ENCODE measurements around the gene PCBP1.
"Not testable (repeated sequence)": the region's sequence is repeated elsewhere in the genome, so short reads cannot be mapped to it uniquely, and the experiment has no call there.

PCBP1 gene

GRCh38 chr2:70089983-70090525, 2.8 kb downstream of the PCBP1 start:
- 68 to 74% methylated on average over 4 to 6 of the region's 6 CpGs for WGBS, 2 experiments (ENCODE audit: insufficient coverage in 2 of 2)
- Histone ChIP-seq H3K36me3 (ENCODE audit: control insufficient read depth, insufficient read depth, low read length) (peaks cover 16% of the 10 kb centered on the region), H3K27ac (ENCODE audit: low read depth, low read length, severe bottlenecking) (peak overlapping the region; percentile 100), H3K4me1 (ENCODE audit: control insufficient read depth, insufficient read depth, low read length, poor library complexity, severe bottlenecking) (peaks cover 12% of the 10 kb centered on the region), H3K4me3 (ENCODE audit: extremely low read depth, insufficient read depth, low read length, poor library complexity, severe bottlenecking) (peak overlapping the region; percentile 96), H3K9me3 (ENCODE audit: control insufficient read depth, low read length) (no peaks in the 10 kb centered on the region)

GRCh38 chr2:70090706-70091334, 3.5 kb downstream of the PCBP1 start:
- Histone ChIP-seq H3K36me3 (ENCODE audit: control insufficient read depth, insufficient read depth, low read length) (peaks cover 16% of the 10 kb centered on the region), H3K4me1 (ENCODE audit: control insufficient read depth, insufficient read depth, low read length, poor library complexity, severe bottlenecking) (peaks cover 5% of the 10 kb centered on the region), H3K9me3 (ENCODE audit: control insufficient read depth, low read length) (no peaks in the 10 kb centered on the region), H3K27ac (ENCODE audit: low read depth, low read length, severe bottlenecking) (no peak overlapping the region), H3K4me3 (ENCODE audit: extremely low read depth, insufficient read depth, low read length, poor library complexity, severe bottlenecking) (no peak overlapping the region)
- WGBS, 2 experiments (ENCODE audit: insufficient coverage in 2 of 2), result 96 to 100% methylated on average over 2 to 3 of the region's 4 CpGs

- Histone ChIP-seq H3K27ac (ENCODE audit: low read depth, low read length, severe bottlenecking) (no peak overlapping the region), H3K4me1 (ENCODE audit: control insufficient read depth, insufficient read depth, low read length, poor library complexity, severe bottlenecking) (peaks cover 3% of the 10 kb centered on the region), H3K4me3 (ENCODE audit: extremely low read depth, insufficient read depth, low read length, poor library complexity, severe bottlenecking) (no peak overlapping the region), H3K9me3 (ENCODE audit: control insufficient read depth, low read length) (no peaks in the 10 kb centered on the region), H3K36me3 (ENCODE audit: control insufficient read depth, insufficient read depth, low read length) (peaks cover 16% of the 10 kb centered on the region)
- 94 to 100% methylated on average over 1 to 2 of the region's 2 CpGs for WGBS, 2 experiments (ENCODE audit: insufficient coverage in 2 of 2)
These were observed 4.1 kb downstream of the PCBP1 start for GRCh38 chr2:70091364-70091763.

GRCh38 chr2:70091816-70092215, 4.5 kb downstream of the PCBP1 start:
- 95 to 98% methylated on average over 4 to 5 of the region's 7 CpGs for WGBS, 2 experiments (ENCODE audit: insufficient coverage in 2 of 2)
- H3K27ac ChIP-seq (ENCODE audit: low read depth, low read length, severe bottlenecking), result no peak overlapping the region
- peaks cover 16% of the 10 kb centered on the region for H3K36me3 ChIP-seq (ENCODE audit: control insufficient read depth, insufficient read depth, low read length)
- H3K4me3 ChIP-seq (ENCODE audit: extremely low read depth, insufficient read depth, low read length, poor library complexity, severe bottlenecking), result no peak overlapping the region
- H3K9me3 ChIP-seq (ENCODE audit: control insufficient read depth, low read length), result no peaks in the 10 kb centered on the region
- peaks cover 3% of the 10 kb centered on the region for H3K4me1 ChIP-seq (ENCODE audit: control insufficient read depth, insufficient read depth, low read length, poor library complexity, severe bottlenecking)

- not testable (repeated sequence) for H3K4me1 ChIP-seq (ENCODE audit: control insufficient read depth, insufficient read depth, low read length, poor library complexity, severe bottlenecking); H3K4me3 ChIP-seq (ENCODE audit: extremely low read depth, insufficient read depth, low read length, poor library complexity, severe bottlenecking); H3K27ac ChIP-seq (ENCODE audit: low read depth, low read length, severe bottlenecking); H3K9me3 ChIP-seq (ENCODE audit: control insufficient read depth, low read length)
- peaks cover 15% of the 10 kb centered on the region for H3K36me3 ChIP-seq (ENCODE audit: control insufficient read depth, insufficient read depth, low read length)
- WGBS, 2 experiments (ENCODE audit: insufficient coverage in 2 of 2), result 88 to 92% methylated on average over 6 of the region's 12 CpGs
These were observed 5.4 kb downstream of the PCBP1 start for GRCh38 chr2:70092576-70093243.

- Histone ChIP-seq H3K36me3 (ENCODE audit: control insufficient read depth, insufficient read depth, low read length) (peaks cover 4% of the 10 kb centered on the region), H3K4me3 (ENCODE audit: extremely low read depth, insufficient read depth, low read length, poor library complexity, severe bottlenecking) (no peak overlapping the region), H3K4me1 (ENCODE audit: control insufficient read depth, insufficient read depth, low read length, poor library complexity, severe bottlenecking) (peaks cover 3% of the 10 kb centered on the region), H3K9me3 (ENCODE audit: control insufficient read depth, low read length) (no peaks in the 10 kb centered on the region), H3K27ac (ENCODE audit: low read depth, low read length, severe bottlenecking) (no peak overlapping the region)
- WGBS, 2 experiments (ENCODE audit: insufficient coverage in 2 of 2), result 86 to 100% methylated on average over 4 to 5 of the region's 5 CpGs
These were observed 7.1 kb downstream of the PCBP1 start for GRCh38 chr2:70094171-70094977.

- H3K4me3 ChIP-seq (ENCODE audit: extremely low read depth, insufficient read depth, low read length, poor library complexity, severe bottlenecking), result no peak overlapping the region
- WGBS, 2 experiments (ENCODE audit: insufficient coverage in 2 of 2), result 90 to 94% methylated on average over 2 of the region's 5 CpGs
- H3K27ac ChIP-seq (ENCODE audit: low read depth, low read length, severe bottlenecking), result peak overlapping the region; percentile 41
- no peaks in the 10 kb centered on the region for H3K4me1 ChIP-seq (ENCODE audit: control insufficient read depth, insufficient read depth, low read length, poor library complexity, severe bottlenecking)
- no peaks in the 10 kb centered on the region for H3K36me3 ChIP-seq (ENCODE audit: control insufficient read depth, insufficient read depth, low read length)
- H3K9me3 ChIP-seq (ENCODE audit: control insufficient read depth, low read length), result no peaks in the 10 kb centered on the region
These were observed 7.9 kb downstream of the PCBP1 start for GRCh38 chr2:70094978-70095719.

- H3K27ac ChIP-seq (ENCODE audit: low read depth, low read length, severe bottlenecking), result no peak overlapping the region
- H3K9me3 ChIP-seq (ENCODE audit: control insufficient read depth, low read length), result no peaks in the 10 kb centered on the region
- H3K36me3 ChIP-seq (ENCODE audit: control insufficient read depth, insufficient read depth, low read length), result no peaks in the 10 kb centered on the region
- WGBS, 2 experiments (ENCODE audit: insufficient coverage in 2 of 2), result 95% methylated on average over 9 to 10 of the region's 16 CpGs
- H3K4me3 ChIP-seq (ENCODE audit: extremely low read depth, insufficient read depth, low read length, poor library complexity, severe bottlenecking), result no peak overlapping the region
- no peaks in the 10 kb centered on the region for H3K4me1 ChIP-seq (ENCODE audit: control insufficient read depth, insufficient read depth, low read length, poor library complexity, severe bottlenecking)
These were observed 8.7 kb downstream of the PCBP1 start for GRCh38 chr2:70095720-70096670.

- H3K9me3 ChIP-seq (ENCODE audit: control insufficient read depth, low read length), result no peaks in the 10 kb centered on the region
- H3K4me1 ChIP-seq (ENCODE audit: control insufficient read depth, insufficient read depth, low read length, poor library complexity, severe bottlenecking), result no peaks in the 10 kb centered on the region
- H3K36me3 ChIP-seq (ENCODE audit: control insufficient read depth, insufficient read depth, low read length), result no peaks in the 10 kb centered on the region
- WGBS, 2 experiments (ENCODE audit: insufficient coverage in 2 of 2), result 80% methylated on average over 1 of the region's 4 CpGs; no CpG with 5 or more reads in 1 of the 2 experiments
- no peak overlapping the region for H3K27ac ChIP-seq (ENCODE audit: low read depth, low read length, severe bottlenecking)
- no peak overlapping the region for H3K4me3 ChIP-seq (ENCODE audit: extremely low read depth, insufficient read depth, low read length, poor library complexity, severe bottlenecking)
These were observed 10.8 kb downstream of the PCBP1 start for GRCh38 chr2:70098032-70098431.

Data from mesodermal cell (in vitro differentiated cells).